Inflammatory macrophage (primary cell): ENCODE measurements around the gene FLNB.
"Not testable (repeated sequence)": the region's sequence is repeated elsewhere in the genome, so short reads cannot be mapped to it uniquely, and the experiment has no call there.

Experiments used
- DNase-seq, 2 donors: peaks; one replicate each; pipeline ENCODE4 v3.0.0-alpha.2; 2020 to 2022

The FLNB gene

DNA sequence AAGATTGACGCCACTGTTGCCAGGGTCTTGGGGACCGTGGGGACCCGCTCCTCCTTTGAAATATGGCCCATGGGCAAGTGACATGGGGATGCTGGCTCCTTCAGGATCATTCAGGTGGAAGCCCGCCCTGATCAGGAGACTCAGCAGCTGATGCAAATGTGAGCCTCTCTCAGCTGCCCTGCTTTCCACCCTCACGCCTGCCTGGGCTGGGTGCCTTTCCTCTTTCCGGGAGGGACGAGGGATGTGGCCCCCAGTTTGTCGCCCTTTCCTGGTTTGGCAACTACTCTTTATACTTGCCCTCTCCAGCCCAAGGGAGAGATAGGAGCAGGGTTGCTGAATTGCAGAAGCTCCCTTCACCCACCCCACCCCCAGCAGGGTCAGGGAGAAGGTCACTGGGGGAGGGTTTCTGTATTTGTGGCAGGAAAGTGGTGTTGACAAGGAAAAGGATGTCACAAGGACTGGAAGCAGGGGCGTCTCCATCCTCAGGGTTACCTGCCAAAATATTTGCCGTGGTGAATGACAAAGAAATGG lies 180.8 kb downstream of the FLNB start:
- peak; percentile 32 to 49 for DNase-seq

DNA sequence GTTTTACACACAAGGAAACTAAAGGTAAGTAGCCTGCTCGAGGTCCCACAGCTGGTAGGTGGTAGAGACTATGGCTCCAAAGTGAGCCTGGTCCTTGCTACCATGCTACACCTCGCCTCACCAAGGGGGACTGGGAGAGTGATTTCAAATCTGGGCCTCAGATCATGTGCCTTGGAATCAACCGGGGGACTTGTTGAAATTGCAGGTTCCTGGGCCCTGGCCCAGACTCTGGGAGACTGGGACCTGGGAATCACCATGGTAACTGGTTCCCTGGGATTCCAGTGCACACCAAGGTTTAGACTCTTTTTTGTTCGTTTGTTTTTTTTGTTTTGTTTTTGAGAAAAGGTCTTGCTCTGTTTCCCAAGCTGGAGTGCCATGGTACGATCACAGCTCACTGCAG lies 181.5 kb downstream of the FLNB start:
- DNase-seq: no peak

DNA sequence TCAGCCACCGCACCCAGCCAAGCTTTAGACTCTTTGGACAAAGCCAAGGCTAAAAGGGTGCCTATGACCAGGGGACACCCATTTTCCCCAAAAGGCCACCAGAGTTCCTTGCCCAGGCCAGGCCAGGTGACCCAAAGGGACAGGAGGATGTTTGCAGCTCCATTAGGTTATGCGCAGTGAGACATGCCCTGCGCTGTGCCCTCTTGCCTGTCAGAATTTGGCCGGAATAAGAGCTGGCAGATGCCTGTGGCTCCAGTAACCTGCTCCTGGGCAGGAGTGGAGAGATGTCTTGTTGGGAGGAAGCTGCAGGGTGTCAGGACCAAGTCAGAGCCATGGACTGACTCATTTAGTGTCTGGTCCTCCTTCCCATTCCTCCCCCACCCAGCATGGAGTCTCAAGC lies 182.1 kb downstream of the FLNB start:
- no peak for DNase-seq

DNA sequence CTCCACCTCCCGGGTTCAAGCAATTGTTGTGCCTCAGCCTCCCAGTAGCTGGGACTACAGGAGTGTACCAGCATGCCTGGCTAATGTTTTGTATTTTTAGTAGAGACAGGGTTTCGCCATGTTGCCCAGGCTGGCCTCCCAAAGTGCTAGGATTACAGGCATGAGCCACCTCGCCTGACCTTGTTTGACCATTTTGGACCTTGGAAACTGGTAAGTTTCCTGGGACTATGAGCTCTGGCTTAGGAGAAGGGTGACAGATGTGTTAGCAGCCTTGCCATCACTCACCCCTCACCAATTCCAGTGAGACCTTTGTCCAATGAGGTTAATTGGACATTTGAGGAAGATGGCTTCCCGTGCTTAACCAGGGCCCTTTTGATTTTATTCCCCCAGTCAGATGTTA lies 182.7 kb downstream of the FLNB start:
- DNase-seq: no peak

DNA sequence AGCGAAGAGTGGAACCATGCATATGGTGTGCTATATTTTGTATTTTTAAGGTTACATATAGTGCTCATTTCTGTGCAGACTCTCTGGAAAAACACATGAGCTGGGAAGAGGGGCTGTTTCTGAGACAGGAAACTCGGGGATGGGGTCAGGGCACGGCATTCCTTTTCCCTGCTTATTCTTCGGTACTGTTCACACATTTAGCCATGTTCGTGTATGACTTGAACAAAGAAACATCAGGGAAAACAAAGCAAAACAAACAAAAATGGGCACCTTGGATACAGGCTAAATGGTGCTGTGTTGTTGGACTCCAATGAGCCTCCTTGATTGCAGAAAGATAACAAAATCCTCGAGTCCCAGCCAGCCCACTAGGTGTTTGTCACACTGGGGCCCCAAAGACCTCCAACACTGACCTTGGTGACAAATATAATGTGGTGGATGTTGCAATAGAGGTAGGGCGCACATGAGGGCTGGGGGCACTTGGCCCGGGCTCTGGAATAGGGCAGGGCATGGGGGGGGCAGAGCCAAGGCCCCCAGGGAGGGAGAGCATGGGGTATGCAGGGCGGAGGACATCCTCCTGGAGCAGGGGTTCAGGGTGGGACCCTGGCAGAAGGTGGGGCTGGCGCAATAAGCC lies 183.3 kb downstream of the FLNB start:
- no peak for DNase-seq

DNA sequence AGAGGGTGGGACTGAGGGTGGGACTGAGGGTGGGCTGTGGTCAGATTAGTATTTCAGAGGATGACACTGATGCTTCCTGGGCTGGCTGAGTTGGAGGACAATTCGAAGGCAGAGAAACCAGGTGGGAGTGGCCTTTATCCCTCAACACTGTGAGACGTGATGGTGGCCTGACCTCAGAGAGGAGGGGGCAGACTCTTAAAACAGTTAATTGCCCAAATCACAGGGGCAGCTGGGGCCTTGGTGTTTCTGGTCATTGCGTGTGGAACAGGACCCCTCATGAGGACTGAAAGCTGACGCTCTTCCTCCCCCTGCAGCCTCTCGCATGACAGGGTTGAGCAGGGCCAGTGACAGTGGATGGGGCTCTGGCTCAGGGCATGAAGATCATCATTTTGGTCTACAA lies 183.8 kb downstream of the FLNB start:
- no peak for DNase-seq

DNA sequence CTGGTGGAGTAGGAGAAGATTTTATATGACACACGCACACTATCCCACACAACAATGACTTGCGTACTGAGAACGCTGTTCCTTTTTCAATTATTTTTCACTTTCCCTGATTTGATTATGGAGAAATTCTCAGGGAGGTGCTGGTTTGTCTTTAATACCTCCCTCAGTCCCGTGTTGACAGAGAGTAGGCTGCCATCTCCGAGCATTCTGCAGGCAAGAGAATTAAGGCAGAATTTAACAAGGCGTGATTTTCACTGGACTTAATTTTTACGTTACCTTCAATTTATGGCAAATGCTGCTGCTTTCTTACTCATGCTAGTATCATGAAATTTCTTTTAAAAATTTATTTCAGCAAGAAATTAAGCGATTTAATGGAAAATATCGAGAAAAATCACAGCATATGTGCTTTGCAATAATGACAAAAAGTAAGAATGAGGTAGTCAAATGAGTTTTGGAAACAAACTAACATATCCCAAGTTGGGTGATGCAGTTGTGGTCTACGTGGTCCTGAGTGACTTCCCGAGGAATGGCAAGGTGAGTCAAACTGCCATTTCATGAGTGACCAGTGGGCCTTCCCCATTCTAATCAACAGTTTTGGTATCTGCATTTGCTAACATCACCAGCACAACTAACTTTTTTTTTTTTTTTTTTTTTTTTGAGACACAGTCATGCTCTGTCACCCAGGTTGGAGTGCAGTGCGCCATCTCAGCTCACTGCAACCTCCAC lies 185.6 kb downstream of the FLNB start:
- no peak for DNase-seq

DNA sequence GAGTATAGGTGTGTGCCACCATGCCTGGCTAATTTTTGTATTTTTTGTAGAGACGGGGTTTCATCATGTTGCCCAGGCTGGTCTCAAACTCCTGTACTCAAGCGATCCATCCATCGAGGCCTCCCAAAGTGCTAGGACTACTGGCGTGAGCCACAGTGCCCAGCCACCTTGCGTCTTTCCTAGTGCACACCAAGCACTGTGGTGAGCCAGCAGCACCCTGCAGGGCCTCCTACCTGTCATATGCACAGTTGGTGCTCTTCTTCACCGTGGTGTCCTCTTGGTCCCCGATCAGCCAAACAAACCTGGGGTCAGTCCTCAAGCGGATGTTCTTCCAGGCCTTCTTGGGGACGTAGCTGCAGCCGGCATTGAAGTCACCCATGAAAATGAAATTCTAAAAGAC lies 189.4 kb downstream of the FLNB start:
- no peak for DNase-seq

DNA sequence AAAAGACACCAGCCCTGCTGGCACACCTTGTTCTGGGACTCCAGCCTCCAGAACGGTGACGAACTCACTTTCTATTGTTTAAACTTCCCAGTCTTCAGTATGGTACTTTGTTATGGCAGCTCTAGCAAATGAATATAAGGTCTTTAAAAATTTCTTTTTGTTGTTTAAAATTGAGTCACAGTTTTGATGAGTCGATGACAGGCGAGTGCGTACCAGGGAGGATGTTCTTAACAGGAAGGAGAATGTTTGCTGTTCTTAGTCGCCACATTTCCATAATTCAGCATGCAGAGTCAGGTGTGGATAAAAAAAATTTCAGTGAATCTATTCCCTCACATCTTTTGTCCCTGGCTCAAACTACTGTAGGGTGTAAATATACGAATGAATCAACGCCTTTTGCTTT lies 190.1 kb downstream of the FLNB start:
- DNase-seq: no peak

DNA sequence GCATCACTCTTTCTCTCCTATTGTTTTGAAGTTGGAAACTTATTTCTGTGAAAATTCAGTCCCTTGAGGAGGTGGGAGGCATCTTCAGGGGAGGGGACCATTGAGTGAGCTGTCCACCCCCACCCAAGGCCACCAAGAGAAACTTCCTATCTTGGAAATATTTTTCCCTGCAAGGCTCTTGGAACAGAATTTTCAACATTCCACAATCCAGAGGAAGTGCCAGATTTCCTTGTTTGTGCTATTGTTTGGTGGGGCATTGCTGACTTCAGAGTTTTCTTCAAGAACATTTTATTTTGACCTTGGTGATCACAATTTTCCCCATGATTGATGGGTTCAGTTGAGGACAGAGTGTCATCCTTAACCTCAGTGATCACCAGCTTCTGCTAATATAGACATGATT lies 190.6 kb downstream of the FLNB start:
- DNase-seq: no peak

DNA sequence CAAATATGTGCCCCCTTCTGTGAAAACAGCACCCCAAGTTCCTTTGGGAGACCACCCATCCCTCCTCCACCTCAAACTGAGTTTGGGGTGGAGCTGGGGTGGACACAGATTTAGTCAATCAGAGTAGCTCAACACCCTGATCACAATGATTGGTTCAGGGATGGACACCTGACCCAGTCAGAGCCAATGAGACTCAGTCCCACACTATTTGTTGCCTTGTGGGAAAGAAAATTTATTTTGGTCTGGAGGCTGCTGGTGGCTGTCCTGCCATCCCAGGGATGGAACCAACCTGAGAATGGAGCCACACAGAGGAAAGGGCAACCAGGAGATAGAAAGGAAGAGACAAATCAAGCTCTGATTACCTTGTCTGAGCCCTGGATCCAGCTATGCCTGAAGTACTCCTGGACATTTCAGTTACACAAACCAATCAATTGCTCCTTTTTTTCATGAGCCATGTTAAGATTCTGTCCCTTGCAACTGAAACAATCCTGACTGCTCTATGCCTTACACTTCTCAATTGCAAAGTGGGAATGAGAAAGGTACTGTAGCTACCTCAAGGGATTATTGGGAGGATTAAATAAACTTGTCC lies 192.0 kb downstream of the FLNB start:
- DNase-seq: no peak

DNA sequence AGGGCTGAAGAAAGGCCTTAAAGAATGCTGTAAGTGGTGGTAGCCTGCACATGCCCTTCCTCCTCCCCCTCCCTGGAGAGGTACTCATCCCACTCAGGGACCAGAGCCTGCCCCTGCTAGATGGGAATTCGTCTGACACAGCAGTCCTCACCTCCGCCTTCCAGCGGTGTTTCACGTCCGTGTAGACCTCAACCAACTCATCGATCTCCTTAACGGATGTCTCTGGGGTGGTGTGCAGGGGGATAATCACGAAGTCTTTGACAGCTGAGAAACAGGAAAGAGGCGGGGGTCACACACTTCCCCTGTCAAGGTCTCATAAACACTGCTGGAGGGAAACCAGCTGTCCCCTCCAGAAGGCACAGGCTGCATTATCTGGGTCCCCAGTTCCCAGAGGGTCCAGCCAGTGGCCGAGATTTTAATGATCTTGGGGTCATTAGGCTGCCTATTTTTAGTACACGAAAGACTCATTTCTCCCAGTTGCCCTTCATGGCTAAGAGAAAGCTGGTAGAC lies 192.7 kb downstream of the FLNB start:
- no peak for DNase-seq

DNA sequence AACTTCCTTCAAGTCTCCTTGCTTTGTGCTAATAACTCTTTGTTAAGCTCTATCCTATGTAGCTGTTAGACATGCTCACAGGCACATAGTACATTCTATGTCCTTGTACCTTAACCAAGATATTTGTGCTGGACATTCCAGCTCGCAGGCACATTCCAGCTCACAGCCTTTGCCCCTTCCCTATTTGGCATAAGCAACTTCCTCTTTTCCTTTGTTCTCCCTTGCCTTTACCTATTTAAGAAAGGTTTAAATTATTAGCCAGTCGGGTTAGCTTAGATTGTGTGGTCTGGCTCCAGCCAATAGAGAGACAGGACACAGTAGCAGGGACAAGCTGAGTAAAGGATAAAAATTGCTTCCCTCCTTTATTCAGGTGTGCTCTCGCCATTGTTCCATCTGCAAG lies 193.2 kb downstream of the FLNB start:
- not testable (repeated sequence) for DNase-seq

DNA sequence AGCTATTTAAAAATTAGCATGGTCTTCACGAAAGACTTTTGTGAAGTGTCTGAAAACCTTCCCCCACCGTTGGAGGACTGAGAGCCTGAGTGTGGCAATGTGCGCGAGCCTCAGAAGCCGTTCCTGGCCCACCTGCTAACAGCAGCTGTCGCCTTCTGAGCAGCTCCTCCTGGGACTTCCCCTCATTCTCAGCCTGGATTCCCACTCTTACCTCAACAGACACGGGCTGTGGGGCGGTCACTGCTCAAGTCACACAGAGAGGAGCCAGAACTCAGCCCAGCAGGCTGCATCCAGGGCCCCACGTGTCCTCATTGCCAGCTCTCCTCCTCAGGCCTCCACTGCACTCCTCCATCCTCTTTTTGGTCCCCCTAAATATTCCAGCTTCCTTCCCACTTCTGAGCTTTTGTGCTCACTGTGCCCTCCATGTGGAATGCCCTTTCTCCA lies 194.7 kb downstream of the FLNB start:
- DNase-seq: no peak

DNA sequence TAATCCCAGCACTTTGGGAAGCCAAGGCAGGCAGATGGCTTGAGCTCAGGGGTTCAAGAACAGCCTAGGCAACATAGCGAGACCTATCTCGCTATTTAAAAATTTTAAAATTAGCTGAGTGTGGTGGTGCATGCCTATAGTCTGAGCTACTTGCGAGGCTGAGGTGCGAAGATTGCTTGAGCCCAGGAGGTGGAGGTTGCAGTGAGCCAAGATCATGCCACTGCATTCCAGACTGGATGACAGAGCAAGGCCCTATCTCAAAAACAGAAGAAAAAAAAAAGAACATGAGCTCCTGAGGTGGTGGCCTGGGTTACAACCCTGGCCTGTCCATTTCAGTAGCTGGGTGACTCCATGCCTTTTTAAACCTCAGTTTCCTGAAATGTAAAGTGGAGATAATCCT lies 195.3 kb downstream of the FLNB start:
- no peak for DNase-seq

DNA sequence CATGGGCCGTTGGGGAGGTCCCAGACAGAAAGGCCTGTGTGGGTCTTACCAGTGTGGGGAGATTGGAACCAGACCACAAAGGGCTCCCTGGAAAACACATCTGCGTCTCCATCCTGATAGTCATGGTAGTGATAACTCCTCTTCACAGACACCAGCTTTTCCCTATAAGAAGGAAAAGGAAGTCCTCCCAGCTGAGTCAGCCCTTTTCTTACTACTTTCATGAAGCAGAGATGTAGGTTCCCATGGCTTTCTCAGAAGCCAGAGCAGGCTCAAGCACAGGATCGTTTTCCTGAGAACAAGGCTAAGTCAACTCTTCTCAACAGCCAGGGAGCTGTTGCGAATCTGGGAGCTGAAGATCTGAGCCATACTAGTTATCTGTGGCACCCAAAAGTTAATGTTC lies 196.5 kb downstream of the FLNB start:
- peak in 1 of 2 donors; percentile 36 for DNase-seq

DNA sequence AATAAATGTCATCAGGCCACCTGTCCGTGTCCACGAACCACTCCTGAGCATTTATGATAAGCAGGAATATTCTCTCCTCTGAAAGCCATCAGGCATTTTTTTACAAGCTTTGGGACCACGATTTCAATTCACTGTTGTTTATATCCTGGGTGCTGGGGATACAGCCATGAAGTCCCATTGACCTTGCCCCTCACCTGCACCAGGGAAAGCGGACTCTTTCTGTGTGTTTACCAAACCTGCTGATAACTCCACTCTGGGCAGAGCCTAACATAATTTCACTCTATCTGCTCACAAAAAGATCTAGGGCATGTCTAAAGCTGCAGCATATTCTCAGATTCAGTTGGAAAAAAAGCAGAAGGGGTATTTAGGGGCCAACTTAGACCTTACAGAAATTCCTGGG lies 197.8 kb downstream of the FLNB start:
- DNase-seq: no peak

DNA sequence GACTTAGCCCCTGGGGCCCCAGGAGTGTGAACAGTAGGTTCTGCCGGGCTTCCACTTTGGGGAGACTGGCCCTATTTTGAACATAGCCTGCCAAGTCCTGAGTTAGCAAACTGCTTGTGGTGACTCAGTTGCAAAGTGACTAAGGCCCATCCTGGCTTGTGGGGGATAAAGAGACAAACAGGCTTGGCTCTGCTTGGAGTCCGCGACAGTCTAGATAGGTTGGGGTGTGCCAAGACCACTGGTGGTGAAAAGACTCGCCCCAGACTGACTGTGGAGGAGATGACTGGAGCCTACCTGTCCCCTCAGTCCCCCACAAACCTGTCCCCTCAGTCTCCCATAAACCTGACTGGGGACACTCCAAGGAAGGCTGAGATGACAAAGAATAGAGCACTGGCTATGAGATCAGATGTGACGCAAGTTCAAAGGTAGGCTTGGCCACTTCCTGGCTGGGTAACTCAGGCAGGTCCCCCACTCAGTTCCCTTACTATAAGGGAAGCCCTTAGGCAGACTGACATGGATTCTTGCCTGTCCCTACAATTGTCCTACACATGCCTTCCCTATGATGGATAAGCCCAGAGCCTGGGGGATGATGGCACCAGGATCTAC lies 198.3 kb downstream of the FLNB start:
- DNase-seq: peak; percentile 18 to 56

DNA sequence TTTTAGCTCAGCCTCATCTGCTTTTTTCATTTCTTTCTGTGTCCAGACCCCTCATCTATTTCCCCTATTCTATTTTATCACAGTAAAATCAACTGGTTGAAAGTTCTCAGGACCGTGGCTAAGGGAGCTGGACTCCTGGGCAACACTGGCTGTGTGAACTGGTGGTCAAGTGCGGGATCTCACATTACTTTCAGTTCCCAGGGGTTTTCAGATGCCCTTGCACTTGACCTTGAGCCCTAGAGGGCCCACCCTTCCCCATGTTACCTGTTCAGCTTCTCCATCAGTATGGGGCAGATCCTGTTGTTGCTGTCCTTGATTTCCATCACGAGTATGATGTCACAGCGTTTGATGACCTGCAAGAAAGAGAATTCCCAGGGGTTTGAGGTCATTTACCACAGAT lies 199.7 kb downstream of the FLNB start:
- no peak for DNase-seq

DNA sequence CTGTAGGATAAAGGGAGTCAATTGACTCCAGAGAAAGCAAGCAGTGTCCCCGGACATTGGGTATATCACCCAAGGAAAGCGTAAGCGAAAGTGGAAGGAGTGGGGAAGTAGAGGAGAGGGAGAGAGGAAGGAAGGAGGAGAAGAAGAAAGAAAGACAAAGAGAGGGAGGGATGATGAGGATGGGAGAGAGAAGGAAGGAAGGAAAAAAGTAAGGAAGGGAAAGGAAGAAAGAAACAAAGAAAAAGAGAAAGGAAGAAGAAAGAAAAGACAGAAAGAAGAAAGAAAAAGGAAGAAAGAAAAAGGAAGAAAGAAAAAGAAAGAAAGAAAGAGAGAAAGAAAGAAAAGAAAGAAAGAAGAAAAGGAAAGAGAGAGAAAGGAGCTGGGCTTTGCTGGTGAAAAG lies 201.7 kb downstream of the FLNB start:
- no peak for DNase-seq

DNA sequence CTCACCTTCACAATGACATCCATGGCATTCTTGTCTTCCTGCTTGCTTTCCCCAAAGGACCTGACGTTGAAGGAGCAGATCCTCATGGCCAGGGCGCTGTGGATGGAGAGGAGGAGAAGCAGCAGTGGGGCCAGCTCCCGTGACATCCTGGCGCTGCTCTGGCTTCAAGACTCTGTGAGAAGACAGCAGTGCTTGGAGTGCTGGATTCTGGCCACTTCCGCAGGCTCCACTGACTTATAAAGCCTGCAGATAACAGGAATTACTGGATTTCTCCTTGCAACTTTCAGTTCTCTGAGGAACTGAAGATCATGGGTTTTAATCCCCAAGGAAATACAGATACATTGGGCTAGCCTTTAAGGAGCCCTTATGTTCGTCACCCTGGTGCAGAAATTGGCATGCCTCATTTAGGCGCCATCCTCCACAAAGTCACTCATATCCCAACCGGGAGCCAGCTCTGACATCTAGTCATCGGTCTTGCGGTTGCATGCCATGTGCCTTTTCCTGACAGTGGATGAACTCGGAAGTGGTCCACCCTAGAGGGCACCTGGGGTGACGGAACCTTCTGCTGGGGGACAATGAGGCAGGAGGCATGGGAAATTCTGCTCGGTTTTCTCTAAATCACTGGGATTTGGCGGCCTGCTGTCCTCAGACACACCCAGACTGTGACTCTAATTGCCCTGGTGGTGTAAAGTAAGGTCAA lies 202.7 kb downstream of the FLNB start, which contains the start of gene DNASE1L3:
TSS of gene DNASE1L3 (minus strand) at position 212 of the 700 bp plus-strand sequence. CDS start at position 146, 66 bp downstream.
- DNase-seq: no peak
